Kidney (tissue), 14 donors: ENCODE data around the gene TSPAN31. TPM values are rescaled to one million over a fixed set of nuclear protein-coding genes. Genes with fewer than 3 reads are reported as not detected.

Experiments used
- DNase-seq, 5 donors: peaks; one replicate each; pipeline ENCODE4 v3.0.0-alpha.2; 2013 to 2020
- FAIRE-seq: peaks from 2 replicates; lab custom pipeline; 2012; peaks lifted over from hg19 to GRCh38; lab: Jason Lieb, UNC
- H3K27ac ChIP-seq, 2 donors: one replicate each; pipeline ENCODE4 v1.7.0; 2013; ENCODE audit warnings: low read depth in 2 of 2, low read length in 2 of 2, inconsistent platforms in 1 of 2
- H3K27me3 ChIP-seq: one replicate; pipeline ENCODE4 v1.7.1; 2013; ENCODE audit warnings: low read length, inconsistent platforms; ENCODE audit not compliant: control insufficient read depth, insufficient read depth
- H3K36me3 ChIP-seq, 3 donors: one replicate each; pipeline versions ENCODE4 v1.7.0 to v1.7.1; 2013; ENCODE audit warnings: low read length in 3 of 3, control low read depth in 1 of 3, inconsistent platforms in 1 of 3; ENCODE audit not compliant: insufficient read depth in 3 of 3, control insufficient read depth in 2 of 3
- H3K4me1 ChIP-seq, 3 donors: one replicate each; pipeline versions ENCODE4 v1.7.0 to v1.7.1; 2013; ENCODE audit warnings: low read length in 3 of 3, inconsistent platforms in 1 of 3, low read depth in 1 of 3; ENCODE audit not compliant: control insufficient read depth in 2 of 3, insufficient read depth in 2 of 3
- H3K4me3 ChIP-seq, 3 donors: one replicate each; pipeline versions ENCODE4 v1.7.0 to v1.8.1; 2013; ENCODE audit warnings: low read length in 3 of 3, control low read depth in 1 of 3, inconsistent platforms in 1 of 3
- H3K9ac ChIP-seq, 3 donors: one replicate each; pipeline versions ENCODE4 v1.7.0 to v1.7.1; 2013; ENCODE audit warnings: low read length in 3 of 3, control low read depth in 1 of 3, inconsistent platforms in 1 of 3
- H3K9me3 ChIP-seq, 3 donors: one replicate each; pipeline versions ENCODE4 v1.7.0 to v1.7.1; 2013; ENCODE audit warnings: low read length in 3 of 3, control low read depth in 1 of 3, inconsistent platforms in 1 of 3; ENCODE audit not compliant: control insufficient read depth in 2 of 3, insufficient read depth in 1 of 3
- intact Hi-C: fragments of 100-400 bp; cut with DNase I; formaldehyde crosslinking; loops from one replicate; pipeline ENCODE4 v1.11.1; 2022
- polyA plus RNA-seq: library from polyadenylated mRNA; stranded (reverse); fragments of 350-450 nt; fragmentation: Illumina TruSeq; extraction: RNeasy Lipid Tissue Mini Kit (QIAGEN cat#74804); gene quantifications from one replicate; pipeline ENCODE4 v1.2.3, GENCODE V29; 2014; ENCODE audit warnings: low read depth, low replicate concordance; ENCODE audit not compliant: insufficient read depth
- total RNA-seq: library from RNA; stranded (reverse); fragmentation: NEBNext Ultra II Directional; extraction: Animal tissue kit (Norgen Biotek cat#: 25700); gene quantifications from one replicate; pipeline ENCODE4 v1.2.1, GENCODE V29; 2021
- TF ChIP-seq, protein P1 (sequence below): IDR thresholded peaks from 3 replicates; pipeline ENCODE4 v1.5.1; 2012; ENCODE audit warnings: mild to moderate bottlenecking, moderate library complexity, borderline replicate concordance; ENCODE audit not compliant: insufficient read depth; ENCODE audit errors: extremely low read depth
- donor health status: control.
- donor health status: control.
- donor health status: control.
- donor health status: control.
- donor health status: control.
- donor health status: DM: yes; HTN: yes; CAD: no.
- donor health status: Normal renal cell carcinoma (clear cell type).

The TSPAN31 gene
- total and polyA plus RNA-seq, 2 donors from 2014 or later: 53.3 to 60.1 TPM

DNA sequence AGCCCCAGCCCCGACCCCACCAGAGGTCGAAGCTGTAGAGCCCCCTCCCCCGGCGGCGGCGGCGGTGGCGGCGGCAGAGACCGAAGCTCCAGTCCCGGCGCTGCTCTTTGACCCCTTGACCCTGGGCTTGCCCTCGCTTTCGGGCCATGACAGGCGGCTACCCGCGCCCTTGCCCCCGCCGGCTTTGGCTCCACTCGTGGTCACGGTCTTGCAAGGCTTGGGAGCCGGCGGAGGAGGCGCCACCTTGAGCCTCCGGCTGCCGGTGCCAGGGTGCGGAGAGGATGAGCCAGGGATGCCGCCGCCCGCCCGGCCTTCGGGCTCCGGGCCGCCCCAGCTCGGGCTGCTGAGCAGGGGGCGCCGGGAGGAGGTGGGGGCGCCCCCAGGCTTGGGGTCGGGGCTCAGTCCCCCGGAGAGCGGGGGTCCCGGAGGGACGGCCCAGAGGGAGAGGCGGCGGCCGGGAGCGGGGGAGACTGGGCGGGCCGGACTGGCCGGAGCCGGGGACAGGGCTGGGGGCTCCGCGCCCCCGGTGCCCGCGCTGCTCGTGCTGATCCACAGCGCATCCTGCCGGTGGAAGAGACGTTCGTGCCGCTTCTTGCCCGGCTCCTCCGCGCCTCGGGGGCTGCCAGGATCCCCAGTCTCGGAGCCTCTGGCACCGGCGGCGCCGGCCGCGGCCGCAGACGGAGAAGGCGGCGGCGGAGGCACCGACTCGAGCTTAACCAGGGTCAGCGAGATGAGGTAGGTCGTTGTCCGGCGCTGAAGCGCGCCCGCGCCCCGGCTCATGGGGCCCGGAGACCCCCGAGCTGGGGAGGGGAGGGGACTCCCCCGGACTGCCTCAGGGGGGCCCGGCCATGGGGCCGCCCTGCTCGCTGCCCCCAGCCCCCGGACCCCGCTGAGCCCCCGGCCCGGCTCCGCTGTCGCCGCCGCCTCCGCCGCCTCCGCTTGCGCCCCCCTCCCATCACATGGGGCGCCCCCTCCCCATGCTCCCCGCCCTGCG is 7.1 kb upstream of the TSPAN31 start:
- DNase-seq: peak in 3 of 5 donors; percentile 34 to 77 (median 66)
- peaks cover 45% of the 10 kb centered on the region for H3K27me3 ChIP-seq

DNA sequence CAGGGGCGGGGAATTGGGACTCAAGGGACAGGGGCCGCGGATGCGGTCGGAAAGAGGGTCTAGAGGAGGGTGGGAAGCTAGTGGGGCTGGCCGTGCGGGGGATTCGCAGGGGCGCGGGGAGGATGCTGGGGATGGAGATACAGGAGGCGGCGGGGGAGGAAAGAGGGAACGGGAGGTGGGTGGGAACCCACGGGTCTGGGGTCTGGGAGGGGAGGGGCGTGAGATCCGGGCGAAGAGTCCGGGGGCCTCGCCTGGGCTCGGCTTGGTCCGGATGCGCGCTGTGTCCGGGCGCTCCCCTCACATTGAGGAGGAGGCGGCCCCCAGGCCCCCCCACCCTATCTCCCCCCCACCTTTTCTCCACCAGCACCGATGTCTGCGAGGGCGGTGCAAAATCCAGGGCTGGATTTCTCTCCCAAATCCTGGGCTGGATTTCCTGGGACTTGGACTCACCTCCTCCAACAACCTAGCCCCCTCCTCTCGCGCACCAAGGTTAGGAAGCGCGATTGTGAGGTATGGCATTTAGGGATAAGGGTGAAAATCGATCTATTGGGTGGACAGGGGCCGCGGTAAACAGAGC is 6.1 kb upstream of the TSPAN31 start, which contains the start of gene AGAP2:
Gene AGAP2 (minus strand): TSS at position 82 of the 577 bp plus-strand sequence. CDS start 496 bp downstream, outside the sequence.
- FAIRE-seq (no peak), DNase-seq (peak in 4 of 5 donors; percentile 67 to 79 (median 74))
- Histone ChIP-seq H3K4me1 (peaks cover 0 to 7% (median 4%) of the 10 kb centered on the region in 3 donors), H3K9me3 (no peaks in the 10 kb centered on the region), H3K4me3 (no peak within 1 kb of the TSS), H3K27ac (no peak within 1 kb of the TSS), H3K27me3 (peaks cover 37% of the 10 kb centered on the region), H3K9ac (no peak within 1 kb of the TSS), H3K36me3 (no peaks in the 10 kb centered on the region)
- intact Hi-C loops: no loop called here
- TF ChIP-seq, protein P1, sequence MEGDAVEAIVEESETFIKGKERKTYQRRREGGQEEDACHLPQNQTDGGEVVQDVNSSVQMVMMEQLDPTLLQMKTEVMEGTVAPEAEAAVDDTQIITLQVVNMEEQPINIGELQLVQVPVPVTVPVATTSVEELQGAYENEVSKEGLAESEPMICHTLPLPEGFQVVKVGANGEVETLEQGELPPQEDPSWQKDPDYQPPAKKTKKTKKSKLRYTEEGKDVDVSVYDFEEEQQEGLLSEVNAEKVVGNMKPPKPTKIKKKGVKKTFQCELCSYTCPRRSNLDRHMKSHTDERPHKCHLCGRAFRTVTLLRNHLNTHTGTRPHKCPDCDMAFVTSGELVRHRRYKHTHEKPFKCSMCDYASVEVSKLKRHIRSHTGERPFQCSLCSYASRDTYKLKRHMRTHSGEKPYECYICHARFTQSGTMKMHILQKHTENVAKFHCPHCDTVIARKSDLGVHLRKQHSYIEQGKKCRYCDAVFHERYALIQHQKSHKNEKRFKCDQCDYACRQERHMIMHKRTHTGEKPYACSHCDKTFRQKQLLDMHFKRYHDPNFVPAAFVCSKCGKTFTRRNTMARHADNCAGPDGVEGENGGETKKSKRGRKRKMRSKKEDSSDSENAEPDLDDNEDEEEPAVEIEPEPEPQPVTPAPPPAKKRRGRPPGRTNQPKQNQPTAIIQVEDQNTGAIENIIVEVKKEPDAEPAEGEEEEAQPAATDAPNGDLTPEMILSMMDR: no peak

More for the DNA sequence above, 7.1 kb upstream of the TSPAN31 start:
- Histone ChIP-seq H3K9ac (no peak overlapping the region), H3K36me3 (no peaks in the 10 kb centered on the region), H3K4me3 (no peak overlapping the region), H3K9me3 (no peaks in the 10 kb centered on the region), H3K27ac (no peak overlapping the region), H3K4me1 (peaks cover 0 to 7% (median 4%) of the 10 kb centered on the region in 3 donors)
- intact Hi-C loops: no loop called here
- TF ChIP-seq, protein P1: no peak
- FAIRE-seq: no peak

DNA sequence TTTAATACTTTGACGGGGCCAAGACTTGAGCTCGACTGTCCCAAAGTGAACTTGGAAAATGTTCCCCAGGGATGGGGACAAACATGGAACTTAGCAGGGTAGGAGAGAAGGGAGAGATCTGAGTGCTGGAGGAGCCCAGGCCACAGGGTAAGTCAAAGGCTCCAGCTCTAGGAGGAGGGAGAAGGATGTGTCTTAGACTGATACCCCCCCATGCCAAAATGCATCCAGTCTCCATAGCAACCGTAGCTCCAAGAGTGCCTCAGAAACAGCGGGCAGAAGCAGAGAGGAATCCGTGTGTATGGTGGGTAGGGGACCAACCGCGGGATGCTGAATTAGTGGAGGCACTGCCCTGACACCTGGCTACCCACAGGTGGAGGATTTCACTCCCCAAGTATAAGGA is 5.5 kb upstream of the TSPAN31 start:
- intact Hi-C loops: no loop called here
- DNase-seq (no peak), FAIRE-seq (no peak)
- peaks cover 34% of the 10 kb centered on the region for H3K27me3 ChIP-seq
- TF ChIP-seq, protein P1: no peak
- H3K4me3 ChIP-seq: no peak overlapping the region
- no peaks in the 10 kb centered on the region for H3K36me3 ChIP-seq
- no peak overlapping the region for H3K27ac ChIP-seq
- no peaks in the 10 kb centered on the region for H3K9me3 ChIP-seq
- H3K9ac ChIP-seq: no peak overlapping the region
- peaks cover 0 to 7% (median 4%) of the 10 kb centered on the region in 3 donors for H3K4me1 ChIP-seq
